Kidney (tissue), 14 donors: ENCODE data around the gene SERPINA3. TPM values are rescaled to one million over a fixed set of nuclear protein-coding genes. Genes with fewer than 3 reads are reported as not detected.

Experiments
- DNase-seq, 5 donors: peaks; one replicate each; pipeline ENCODE4 v3.0.0-alpha.2; 2013 to 2020
- FAIRE-seq: peaks from 2 replicates; lab custom pipeline; 2012; peaks lifted over from hg19 to GRCh38; lab: Jason Lieb, UNC
- H3K27ac ChIP-seq, 2 donors: one replicate each; pipeline ENCODE4 v1.7.0; 2013; ENCODE audit warnings: low read depth in 2 of 2, low read length in 2 of 2, inconsistent platforms in 1 of 2
- H3K27me3 ChIP-seq: one replicate; pipeline ENCODE4 v1.7.1; 2013; ENCODE audit warnings: low read length, inconsistent platforms; ENCODE audit not compliant: control insufficient read depth, insufficient read depth
- H3K36me3 ChIP-seq, 3 donors: one replicate each; pipeline versions ENCODE4 v1.7.0 to v1.7.1; 2013; ENCODE audit warnings: low read length in 3 of 3, control low read depth in 1 of 3, inconsistent platforms in 1 of 3; ENCODE audit not compliant: insufficient read depth in 3 of 3, control insufficient read depth in 2 of 3
- H3K4me1 ChIP-seq, 3 donors: one replicate each; pipeline versions ENCODE4 v1.7.0 to v1.7.1; 2013; ENCODE audit warnings: low read length in 3 of 3, inconsistent platforms in 1 of 3, low read depth in 1 of 3; ENCODE audit not compliant: control insufficient read depth in 2 of 3, insufficient read depth in 2 of 3
- H3K4me3 ChIP-seq, 3 donors: one replicate each; pipeline versions ENCODE4 v1.7.0 to v1.8.1; 2013; ENCODE audit warnings: low read length in 3 of 3, control low read depth in 1 of 3, inconsistent platforms in 1 of 3
- H3K9ac ChIP-seq, 3 donors: one replicate each; pipeline versions ENCODE4 v1.7.0 to v1.7.1; 2013; ENCODE audit warnings: low read length in 3 of 3, control low read depth in 1 of 3, inconsistent platforms in 1 of 3
- H3K9me3 ChIP-seq, 3 donors: one replicate each; pipeline versions ENCODE4 v1.7.0 to v1.7.1; 2013; ENCODE audit warnings: low read length in 3 of 3, control low read depth in 1 of 3, inconsistent platforms in 1 of 3; ENCODE audit not compliant: control insufficient read depth in 2 of 3, insufficient read depth in 1 of 3
- intact Hi-C: fragments of 100-400 bp; cut with DNase I; formaldehyde crosslinking; loops from one replicate; pipeline ENCODE4 v1.11.1; 2022
- polyA plus RNA-seq: library from polyadenylated mRNA; stranded (reverse); fragments of 350-450 nt; fragmentation: Illumina TruSeq; extraction: RNeasy Lipid Tissue Mini Kit (QIAGEN cat#74804); gene quantifications from one replicate; pipeline ENCODE4 v1.2.3, GENCODE V29; 2014; ENCODE audit warnings: low read depth, low replicate concordance; ENCODE audit not compliant: insufficient read depth
- total RNA-seq: library from RNA; stranded (reverse); fragmentation: NEBNext Ultra II Directional; extraction: Animal tissue kit (Norgen Biotek cat#: 25700); gene quantifications from one replicate; pipeline ENCODE4 v1.2.1, GENCODE V29; 2021
- TF ChIP-seq, protein P1 (sequence below): IDR thresholded peaks from 3 replicates; pipeline ENCODE4 v1.5.1; 2012; ENCODE audit warnings: mild to moderate bottlenecking, moderate library complexity, borderline replicate concordance; ENCODE audit not compliant: insufficient read depth; ENCODE audit errors: extremely low read depth
- donor health status: control.
- donor health status: control.
- donor health status: control.
- donor health status: control.
- donor health status: control.
- donor health status: DM: yes; HTN: yes; CAD: no.
- donor health status: Normal renal cell carcinoma (clear cell type).

The SERPINA3 gene
- total and polyA plus RNA-seq, 2 donors from 2014 or later = 786 to 1,762 TPM

DNA sequence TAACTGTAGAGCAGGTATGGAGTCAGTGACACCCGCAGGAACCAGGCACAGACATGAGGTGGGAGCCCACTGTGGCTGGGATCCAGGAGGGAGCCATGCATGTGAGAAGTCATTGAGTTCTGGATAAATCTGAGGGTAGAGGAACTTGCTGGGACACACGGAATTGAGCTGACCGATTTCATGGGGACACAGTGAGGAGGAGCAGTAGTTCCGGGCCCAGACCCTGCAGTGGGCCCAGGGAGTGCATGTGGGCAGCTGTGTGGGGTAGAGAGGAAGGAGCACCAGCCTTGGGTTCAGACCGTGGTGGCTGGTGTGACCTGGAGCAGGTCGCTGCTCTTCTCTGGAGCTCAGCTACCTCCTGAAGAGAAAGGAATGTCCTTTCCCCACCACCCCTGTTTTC, 8.4 kb downstream of the SERPINA3 start:
- H3K36me3 ChIP-seq = no peaks in the 10 kb centered on the region
- FAIRE-seq (no peak), DNase-seq (no peak)
- intact Hi-C loops = no loop called here
- TF ChIP-seq, protein P1, sequence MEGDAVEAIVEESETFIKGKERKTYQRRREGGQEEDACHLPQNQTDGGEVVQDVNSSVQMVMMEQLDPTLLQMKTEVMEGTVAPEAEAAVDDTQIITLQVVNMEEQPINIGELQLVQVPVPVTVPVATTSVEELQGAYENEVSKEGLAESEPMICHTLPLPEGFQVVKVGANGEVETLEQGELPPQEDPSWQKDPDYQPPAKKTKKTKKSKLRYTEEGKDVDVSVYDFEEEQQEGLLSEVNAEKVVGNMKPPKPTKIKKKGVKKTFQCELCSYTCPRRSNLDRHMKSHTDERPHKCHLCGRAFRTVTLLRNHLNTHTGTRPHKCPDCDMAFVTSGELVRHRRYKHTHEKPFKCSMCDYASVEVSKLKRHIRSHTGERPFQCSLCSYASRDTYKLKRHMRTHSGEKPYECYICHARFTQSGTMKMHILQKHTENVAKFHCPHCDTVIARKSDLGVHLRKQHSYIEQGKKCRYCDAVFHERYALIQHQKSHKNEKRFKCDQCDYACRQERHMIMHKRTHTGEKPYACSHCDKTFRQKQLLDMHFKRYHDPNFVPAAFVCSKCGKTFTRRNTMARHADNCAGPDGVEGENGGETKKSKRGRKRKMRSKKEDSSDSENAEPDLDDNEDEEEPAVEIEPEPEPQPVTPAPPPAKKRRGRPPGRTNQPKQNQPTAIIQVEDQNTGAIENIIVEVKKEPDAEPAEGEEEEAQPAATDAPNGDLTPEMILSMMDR = no peak
- H3K27me3 ChIP-seq = no peaks in the 10 kb centered on the region
- no peak overlapping the region for H3K9ac ChIP-seq
- no peak overlapping the region for H3K4me3 ChIP-seq
- no peaks in the 10 kb centered on the region for H3K4me1 ChIP-seq
- H3K9me3 ChIP-seq = peaks cover 0 to 33% (median 7%) of the 10 kb centered on the region in 3 donors
- H3K27ac ChIP-seq = no peak overlapping the region

DNA sequence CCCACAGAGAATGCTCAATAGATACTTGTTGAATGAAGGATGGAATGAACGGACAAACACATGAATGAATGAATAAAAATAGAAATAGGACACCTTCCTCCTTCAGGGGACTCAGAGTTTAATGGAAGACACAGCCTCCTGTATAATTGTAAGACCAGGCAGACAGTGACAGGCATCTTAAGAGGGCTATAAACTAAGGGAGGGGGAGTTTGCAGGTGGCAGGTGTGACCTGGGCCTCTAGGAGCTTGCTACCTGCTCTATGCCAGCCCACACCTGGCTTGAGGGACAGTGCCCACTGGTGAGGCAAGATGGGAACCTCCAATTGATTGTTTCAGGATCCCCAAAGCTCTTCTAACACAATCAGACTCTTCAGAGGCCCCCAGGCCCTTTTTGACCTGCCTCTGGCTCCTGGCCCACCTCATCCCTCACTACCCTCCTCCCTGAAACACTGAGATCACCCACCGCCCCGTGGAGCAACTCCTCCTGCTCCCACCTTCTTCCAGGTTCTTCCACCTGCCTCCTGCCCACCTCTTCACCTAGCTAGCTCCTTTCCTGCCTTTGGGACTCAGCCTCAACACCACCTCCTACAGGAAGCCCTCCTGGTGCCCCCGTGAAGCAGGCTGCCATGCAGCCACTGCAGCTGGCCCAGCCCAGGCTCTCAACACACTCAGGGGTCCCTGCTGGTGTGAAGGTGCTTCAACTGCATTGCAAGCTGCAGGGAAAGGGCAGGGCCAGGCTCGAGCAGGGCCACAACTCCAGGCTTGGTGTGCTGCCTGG, 9.4 kb downstream of the SERPINA3 start:
- Histone ChIP-seq H3K9me3 (peaks cover 0 to 30% (median 7%) of the 10 kb centered on the region in 3 donors), H3K36me3 (no peaks in the 10 kb centered on the region), H3K27ac (no peak overlapping the region), H3K4me3 (no peak overlapping the region), H3K27me3 (no peaks in the 10 kb centered on the region), H3K9ac (no peak overlapping the region), H3K4me1 (no peaks in the 10 kb centered on the region)
- TF ChIP-seq, protein P1 = no peak
- FAIRE-seq (no peak), DNase-seq (no peak)
- intact Hi-C loops = no loop called here

- Histone ChIP-seq H3K9me3 (peaks cover 0 to 18% (median 7%) of the 10 kb centered on the region in 3 donors), H3K9ac (no peak overlapping the region), H3K27me3 (no peaks in the 10 kb centered on the region), H3K4me3 (no peak overlapping the region), H3K36me3 (no peaks in the 10 kb centered on the region), H3K27ac (no peak overlapping the region), H3K4me1 (no peaks in the 10 kb centered on the region)
- DNase-seq (no peak), FAIRE-seq (no peak)
- intact Hi-C loops = no loop called here
- TF ChIP-seq, protein P1 = no peak
These were observed 10.6 kb downstream of the SERPINA3 start for GRCh38 chr14:94622653-94623421.
